RWPE2 (cell line): ENCODE data around the gene LIN54.
"Not testable (repeated sequence)": the region's sequence is repeated elsewhere in the genome, so short reads cannot be mapped to it uniquely, and the experiment has no call there.

Source experiments
- ATAC-seq: fragments of 200-7000 bp; cut with Tn5 transposase; 3 replicates; pipeline ENCODE4 v1.9.1; 2021; ENCODE audit warnings: low read depth
- DNase-seq: peaks from one replicate; pipeline ENCODE4 v3.0.0-alpha.2; 2020; ENCODE audit warnings: low spot score
- H3K27ac ChIP-seq: fragments of 450-650 bp; 2 replicates; pipeline ENCODE4 v1.5.1; 2017; ENCODE audit warnings: mild to moderate bottlenecking; ENCODE audit not compliant: poor library complexity, severe bottlenecking
- H3K27me3 ChIP-seq: fragments of 250-450 bp; sonication (Bioruptor Pico); 2 replicates; pipeline ENCODE4 v1.5.1; 2021; ENCODE audit warnings: mild to moderate bottlenecking, moderate library complexity; ENCODE audit not compliant: insufficient read depth, poor library complexity, severe bottlenecking
- H3K36me3 ChIP-seq: fragments of 250-450 bp; sonication (Bioruptor Pico); 2 replicates; pipeline ENCODE4 v1.5.1; 2020; ENCODE audit warnings: low read depth, mild to moderate bottlenecking, moderate library complexity
- H3K4me1 ChIP-seq: fragments of 250-450 bp; sonication (Bioruptor Pico); 2 replicates; pipeline ENCODE4 v1.5.1; 2021; ENCODE audit warnings: mild to moderate bottlenecking, moderate library complexity; ENCODE audit not compliant: insufficient read depth, poor library complexity, severe bottlenecking
- H3K4me3 ChIP-seq: fragments of 250-450 bp; sonication (Bioruptor Pico); 2 replicates; pipeline ENCODE4 v1.5.1; 2021; ENCODE audit warnings: mild to moderate bottlenecking, moderate library complexity; ENCODE audit not compliant: severe bottlenecking
- H3K9me3 ChIP-seq: fragments of 250-450 bp; sonication (Bioruptor Pico); 2 replicates; pipeline ENCODE4 v1.5.1; 2021; ENCODE audit warnings: mild to moderate bottlenecking, moderate library complexity; ENCODE audit not compliant: severe bottlenecking
- TF ChIP-seq, protein P1 (sequence below): fragments of 450-650 bp; IDR thresholded peaks from one replicate; pipeline ENCODE4 v1.5.1; 2017; ENCODE audit warnings: mild to moderate bottlenecking, moderate library complexity; ENCODE audit not compliant: poor library complexity, severe bottlenecking

LIN54 gene

DNA sequence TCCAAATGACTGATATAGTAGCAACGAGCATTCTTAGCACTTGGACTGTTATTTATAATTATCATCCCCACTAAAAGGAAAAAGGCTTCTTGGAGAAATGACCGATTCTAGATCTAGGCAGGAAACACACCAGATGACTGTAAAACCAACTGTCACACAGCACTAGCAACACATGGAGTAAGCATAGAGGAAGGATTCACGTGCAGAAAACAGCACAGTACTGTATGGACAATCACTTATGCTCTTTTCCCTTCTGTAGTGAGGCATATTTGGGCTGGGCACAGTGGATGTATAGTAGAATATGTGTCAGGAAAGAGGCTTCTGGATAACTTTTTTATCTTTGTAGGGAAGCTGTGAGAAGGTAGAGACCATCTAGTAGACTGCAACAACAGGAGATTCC lies 18.4 kb upstream of the LIN54 start:
- DNase-seq (no peak), ATAC-seq (no peak)
- peaks cover 5% of the 10 kb centered on the region for H3K9me3 ChIP-seq
- TF ChIP-seq, protein P1, sequence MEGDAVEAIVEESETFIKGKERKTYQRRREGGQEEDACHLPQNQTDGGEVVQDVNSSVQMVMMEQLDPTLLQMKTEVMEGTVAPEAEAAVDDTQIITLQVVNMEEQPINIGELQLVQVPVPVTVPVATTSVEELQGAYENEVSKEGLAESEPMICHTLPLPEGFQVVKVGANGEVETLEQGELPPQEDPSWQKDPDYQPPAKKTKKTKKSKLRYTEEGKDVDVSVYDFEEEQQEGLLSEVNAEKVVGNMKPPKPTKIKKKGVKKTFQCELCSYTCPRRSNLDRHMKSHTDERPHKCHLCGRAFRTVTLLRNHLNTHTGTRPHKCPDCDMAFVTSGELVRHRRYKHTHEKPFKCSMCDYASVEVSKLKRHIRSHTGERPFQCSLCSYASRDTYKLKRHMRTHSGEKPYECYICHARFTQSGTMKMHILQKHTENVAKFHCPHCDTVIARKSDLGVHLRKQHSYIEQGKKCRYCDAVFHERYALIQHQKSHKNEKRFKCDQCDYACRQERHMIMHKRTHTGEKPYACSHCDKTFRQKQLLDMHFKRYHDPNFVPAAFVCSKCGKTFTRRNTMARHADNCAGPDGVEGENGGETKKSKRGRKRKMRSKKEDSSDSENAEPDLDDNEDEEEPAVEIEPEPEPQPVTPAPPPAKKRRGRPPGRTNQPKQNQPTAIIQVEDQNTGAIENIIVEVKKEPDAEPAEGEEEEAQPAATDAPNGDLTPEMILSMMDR = no peak
- H3K4me3 ChIP-seq = no peak overlapping the region
- no peaks in the 10 kb centered on the region for H3K36me3 ChIP-seq
- H3K27ac ChIP-seq = no peak overlapping the region
- no peaks in the 10 kb centered on the region for H3K27me3 ChIP-seq
- no peaks in the 10 kb centered on the region for H3K4me1 ChIP-seq

DNA sequence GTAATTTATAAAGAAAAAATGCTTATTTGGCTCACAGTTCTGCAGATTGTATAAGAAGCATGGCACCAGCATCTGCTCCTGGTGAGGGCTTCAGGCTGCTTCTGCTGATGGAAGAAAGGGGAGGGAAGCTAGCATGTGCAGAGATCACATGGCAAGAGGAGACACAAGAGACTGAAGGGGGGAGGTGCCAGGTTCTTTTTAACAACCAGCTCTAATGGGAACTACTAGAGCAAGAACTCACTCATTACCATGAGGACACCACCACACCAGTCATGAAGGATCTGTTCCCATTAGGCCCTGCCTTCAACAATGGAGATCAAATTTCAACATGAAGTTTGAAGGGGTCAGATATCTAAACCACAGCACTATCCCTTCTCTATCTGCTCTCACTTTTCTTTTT lies 14.9 kb upstream of the LIN54 start:
- Histone ChIP-seq H3K36me3 (no peaks in the 10 kb centered on the region), H3K4me3 (no peak overlapping the region), H3K27ac (no peak overlapping the region), H3K9me3 (peaks cover 5% of the 10 kb centered on the region), H3K4me1 (no peaks in the 10 kb centered on the region), H3K27me3 (no peaks in the 10 kb centered on the region)
- TF ChIP-seq, protein P1 = no peak
- DNase-seq (no peak), ATAC-seq (no peak)

DNA sequence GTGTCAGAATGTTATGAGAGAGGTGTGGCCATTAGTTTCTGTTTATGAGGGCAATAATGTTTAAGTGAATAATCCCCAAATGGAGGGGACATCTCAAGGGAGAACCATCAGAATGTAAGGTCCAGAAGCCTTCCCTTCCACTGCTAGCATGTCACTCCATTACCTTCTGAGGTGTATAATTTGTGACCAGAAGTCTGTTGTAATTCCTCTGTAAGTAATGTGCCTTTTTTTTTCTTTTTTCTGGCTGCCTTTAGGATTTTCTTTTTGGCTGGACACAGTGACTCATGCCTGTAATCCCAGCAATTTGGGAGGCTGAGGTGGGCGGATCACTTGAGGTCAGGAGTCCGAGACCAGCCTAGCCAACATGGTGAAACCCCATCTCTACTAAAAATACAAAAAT lies 13.6 kb upstream of the LIN54 start:
- no peaks in the 10 kb centered on the region for H3K36me3 ChIP-seq
- H3K27me3 ChIP-seq = no peaks in the 10 kb centered on the region
- H3K4me1 ChIP-seq = no peaks in the 10 kb centered on the region
- DNase-seq (no peak), ATAC-seq (no peak)
- H3K4me3 ChIP-seq = no peak overlapping the region
- no peak overlapping the region for H3K27ac ChIP-seq
- peaks cover 5% of the 10 kb centered on the region for H3K9me3 ChIP-seq
- TF ChIP-seq, protein P1 = no peak

DNA sequence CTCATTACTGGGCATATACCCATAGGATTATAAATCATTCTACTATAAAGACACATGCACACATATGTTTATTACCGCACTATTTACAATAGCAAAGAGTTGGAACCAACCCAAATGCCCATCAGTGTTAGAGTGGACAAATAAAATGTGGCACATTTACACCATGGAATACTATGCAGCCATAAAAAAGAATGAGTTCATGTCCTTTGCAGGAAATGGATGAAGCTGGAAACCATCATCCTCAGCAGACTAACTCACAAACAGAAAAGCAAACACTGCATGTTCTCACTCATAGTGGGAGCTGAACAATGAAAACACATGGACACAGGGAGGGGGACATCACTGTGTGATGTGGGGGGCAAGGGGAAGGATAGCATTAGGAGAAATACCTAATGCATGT lies 13.0 kb upstream of the LIN54 start:
- not testable (repeated sequence) for H3K4me1 ChIP-seq, H3K4me3 ChIP-seq, H3K27ac ChIP-seq, H3K27me3 ChIP-seq, ATAC-seq, H3K9me3 ChIP-seq, H3K36me3 ChIP-seq, DNase-seq

DNA sequence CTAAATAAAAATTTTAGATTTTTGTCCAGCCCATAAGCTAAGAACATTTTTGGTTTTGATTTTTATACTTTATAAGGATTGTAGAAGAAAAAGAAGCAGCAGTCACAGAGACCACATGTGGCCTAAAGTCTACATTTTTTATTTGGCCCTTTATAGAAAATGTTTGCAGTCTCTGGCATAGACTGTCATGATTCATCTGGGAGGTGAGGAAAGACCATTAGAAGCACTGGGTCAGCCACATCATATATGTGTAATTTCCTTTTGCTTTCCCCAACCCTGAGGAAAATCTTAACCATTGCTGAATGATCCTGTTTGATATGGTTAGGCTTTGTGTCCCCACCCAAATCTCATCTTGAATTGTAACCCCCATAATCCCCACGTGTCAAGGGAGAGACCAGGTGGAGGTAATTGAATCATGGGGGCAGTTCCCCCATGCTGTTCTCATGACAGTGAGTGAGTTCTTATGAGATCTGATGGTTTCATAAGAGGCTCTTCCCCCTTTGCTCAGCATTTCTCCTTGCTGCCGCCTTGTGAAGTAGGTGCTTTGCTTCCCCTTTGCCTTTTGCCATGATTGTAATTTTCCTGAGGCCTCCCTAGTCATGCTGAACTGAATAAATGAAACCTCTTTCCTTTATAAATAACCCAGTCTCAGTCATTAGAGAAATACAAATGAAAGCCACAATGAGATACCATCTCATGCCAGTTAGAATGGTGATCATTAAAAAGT lies 12.3 kb upstream of the LIN54 start:
- H3K4me3 ChIP-seq = no peak overlapping the region
- H3K36me3 ChIP-seq = no peaks in the 10 kb centered on the region
- DNase-seq (no peak), ATAC-seq (peak; percentile 63; the same call in 1 of the 3 replicates)
- TF ChIP-seq, protein P1 = no peak
- no peaks in the 10 kb centered on the region for H3K4me1 ChIP-seq
- peaks cover 5% of the 10 kb centered on the region for H3K9me3 ChIP-seq
- H3K27ac ChIP-seq = no peak overlapping the region
- H3K27me3 ChIP-seq = no peaks in the 10 kb centered on the region
